Astrocyte of the spinal cord (primary cell): Measurements from ENCODE around the gene MCRS1.

Experiments used
- DNase-seq: peaks from one replicate; pipeline ENCODE4 v3.0.0; 2011; ENCODE audit warnings: low read depth, low spot score
- H3K4me3 ChIP-seq: 2 replicates; pipeline ENCODE4 v1.5.1; 2011; ENCODE audit warnings: low read depth, mild to moderate bottlenecking, low read length, moderate library complexity
- in situ Hi-C: cut with HindIII; loops from 2 replicates; pipeline ENCODE4 v1.10.0; 2017; ENCODE audit warnings: low sequenced_read_pairs
- TF ChIP-seq, protein P1 (sequence below): IDR thresholded peaks from 2 replicates; pipeline ENCODE4 v1.5.1; 2012; ENCODE audit warnings: low read depth, mild to moderate bottlenecking, low read length, inconsistent platforms

MCRS1 gene

GRCh38 chr12:49545815-49546214 is 22.1 kb downstream of the MCRS1 start:
- in situ Hi-C loops: no loop called here
- no peak for DNase-seq

GRCh38 chr12:49543914-49544815 is 23.8 kb downstream of the MCRS1 start:
- in situ Hi-C loops: no loop called here
- TF ChIP-seq, protein P1, sequence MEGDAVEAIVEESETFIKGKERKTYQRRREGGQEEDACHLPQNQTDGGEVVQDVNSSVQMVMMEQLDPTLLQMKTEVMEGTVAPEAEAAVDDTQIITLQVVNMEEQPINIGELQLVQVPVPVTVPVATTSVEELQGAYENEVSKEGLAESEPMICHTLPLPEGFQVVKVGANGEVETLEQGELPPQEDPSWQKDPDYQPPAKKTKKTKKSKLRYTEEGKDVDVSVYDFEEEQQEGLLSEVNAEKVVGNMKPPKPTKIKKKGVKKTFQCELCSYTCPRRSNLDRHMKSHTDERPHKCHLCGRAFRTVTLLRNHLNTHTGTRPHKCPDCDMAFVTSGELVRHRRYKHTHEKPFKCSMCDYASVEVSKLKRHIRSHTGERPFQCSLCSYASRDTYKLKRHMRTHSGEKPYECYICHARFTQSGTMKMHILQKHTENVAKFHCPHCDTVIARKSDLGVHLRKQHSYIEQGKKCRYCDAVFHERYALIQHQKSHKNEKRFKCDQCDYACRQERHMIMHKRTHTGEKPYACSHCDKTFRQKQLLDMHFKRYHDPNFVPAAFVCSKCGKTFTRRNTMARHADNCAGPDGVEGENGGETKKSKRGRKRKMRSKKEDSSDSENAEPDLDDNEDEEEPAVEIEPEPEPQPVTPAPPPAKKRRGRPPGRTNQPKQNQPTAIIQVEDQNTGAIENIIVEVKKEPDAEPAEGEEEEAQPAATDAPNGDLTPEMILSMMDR: no peak
- no peak overlapping the region for H3K4me3 ChIP-seq

More at GRCh38 chr12:49545815-49546214, 22.1 kb downstream of the MCRS1 start:
- TF ChIP-seq, protein P1: no peak
- no peak overlapping the region for H3K4me3 ChIP-seq

DNA sequence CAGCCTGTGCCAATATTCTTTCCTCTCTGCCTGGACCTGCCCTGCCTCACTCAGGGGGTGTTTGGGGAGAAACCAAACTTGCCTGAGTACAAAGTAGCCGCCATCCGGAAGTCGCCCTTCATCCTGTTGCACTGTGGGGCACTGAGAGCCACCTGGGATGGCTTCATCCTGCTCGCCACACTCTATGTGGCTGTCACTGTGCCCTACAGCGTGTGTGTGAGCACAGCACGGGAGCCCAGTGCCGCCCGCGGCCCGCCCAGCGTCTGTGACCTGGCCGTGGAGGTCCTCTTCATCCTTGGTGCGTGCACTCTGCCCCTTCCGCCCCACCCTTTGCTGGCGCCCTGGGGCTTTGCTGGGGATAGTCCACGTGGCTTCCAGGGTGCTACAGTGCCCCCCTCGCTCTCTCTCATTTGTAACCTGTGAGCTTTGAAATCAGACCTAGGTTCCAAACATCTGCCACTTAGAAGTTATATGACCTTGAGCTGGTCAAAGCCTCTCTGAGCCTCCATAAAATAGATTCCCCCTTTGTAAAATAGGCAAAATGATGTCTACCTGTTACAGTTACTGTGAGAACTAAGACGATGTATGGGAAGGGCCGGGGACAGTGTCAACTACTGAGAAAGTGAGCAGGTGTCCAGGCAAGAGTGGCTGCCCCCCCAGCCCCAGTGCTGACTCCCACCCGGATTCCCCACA is 24.6 kb downstream of the MCRS1 start:
- no peak for DNase-seq
- TF ChIP-seq, protein P1: no peak
- in situ Hi-C loops: no loop called here
- no peak overlapping the region for H3K4me3 ChIP-seq

More at GRCh38 chr12:49543914-49544815, 23.8 kb downstream of the MCRS1 start:
- no peak for DNase-seq

DNA sequence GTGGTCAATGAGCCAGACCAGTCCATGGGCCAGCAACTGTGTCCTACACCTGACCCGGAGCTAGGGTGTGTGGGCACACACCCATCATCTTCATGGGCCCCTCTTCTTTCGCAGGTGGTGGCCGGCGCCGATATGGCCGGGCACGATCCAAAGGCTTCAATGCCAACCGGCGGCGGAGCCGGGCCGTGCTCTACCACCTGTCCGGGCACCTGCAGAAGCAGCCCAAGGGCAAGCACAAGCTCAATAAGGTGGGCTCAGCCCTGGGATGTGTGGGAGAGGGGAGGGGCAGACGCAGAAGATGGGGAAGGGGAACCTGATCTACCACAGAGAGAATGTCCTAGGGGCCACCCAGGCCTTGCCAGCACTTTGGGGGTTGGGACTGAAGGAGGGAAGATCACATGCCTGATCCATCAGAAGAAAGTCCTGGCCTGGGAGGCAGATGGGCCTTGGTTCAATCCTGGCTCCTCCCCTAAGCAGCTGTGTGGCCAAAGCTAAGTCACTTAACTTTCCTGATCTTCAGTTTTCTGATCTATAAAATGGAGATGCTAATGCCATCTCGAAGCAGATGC is 25.3 kb downstream of the MCRS1 start:
- no peak for DNase-seq
- TF ChIP-seq, protein P1: no peak
- in situ Hi-C loops: no loop called here
- H3K4me3 ChIP-seq: no peak overlapping the region

DNA sequence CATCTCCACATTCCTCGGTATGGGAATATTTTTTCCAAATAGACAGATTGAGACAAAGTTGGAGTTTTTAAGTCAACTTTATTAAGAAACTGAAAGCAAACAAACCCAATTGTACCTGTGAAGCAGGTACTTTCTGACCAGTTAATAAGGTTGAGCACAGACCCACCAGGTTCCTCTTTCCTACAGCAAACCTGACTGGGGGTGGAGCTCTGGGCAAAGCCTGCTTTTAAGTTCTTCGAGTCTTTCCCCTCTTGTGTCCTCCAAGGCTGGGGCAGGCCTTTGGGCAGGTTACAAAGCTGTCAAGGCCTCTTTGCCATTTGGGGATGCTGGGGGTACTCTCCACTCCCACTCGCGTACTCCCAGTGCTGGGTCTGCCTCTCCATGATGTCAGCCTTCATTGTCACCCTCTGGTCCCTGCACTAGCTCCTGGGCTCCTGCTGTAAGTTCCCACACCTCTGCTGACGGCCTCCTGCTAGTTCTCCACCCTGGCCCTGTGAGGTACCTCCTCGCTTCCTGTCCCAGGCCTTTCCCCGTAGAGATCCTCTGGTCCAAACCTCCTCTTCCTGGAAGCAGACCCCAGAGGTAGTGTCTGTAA is 25.9 kb downstream of the MCRS1 start:
- TF ChIP-seq, protein P1: no peak
- in situ Hi-C loops: no loop called here
- H3K4me3 ChIP-seq: no peak overlapping the region
- no peak for DNase-seq
